ENCODE measurements around the gene EBF3. TPM values are rescaled to one million over a fixed set of nuclear protein-coding genes. Genes with fewer than 3 reads are reported as not detected.

The EBF3 gene
- total RNA-seq, 1 experiment from 2014 or later, result not detected

GRCh38 chr10:129941199-129942018, 22.7 kb downstream of the EBF3 start:
- H3K79me2 ChIP-seq (ENCODE audit: low read depth), result no peaks in the 10 kb centered on the region
- no peaks in the 10 kb centered on the region for H4K20me1 ChIP-seq (ENCODE audit: insufficient read depth)
- peaks cover 55% of the 10 kb centered on the region for H3K27me3 ChIP-seq (ENCODE audit: insufficient read depth, low read depth)
- no peak overlapping the region for H3K4me3 ChIP-seq
- H3K9me3 ChIP-seq (ENCODE audit: insufficient read depth, low read depth), result no peaks in the 10 kb centered on the region
- TF ChIP-seq, protein P1, sequence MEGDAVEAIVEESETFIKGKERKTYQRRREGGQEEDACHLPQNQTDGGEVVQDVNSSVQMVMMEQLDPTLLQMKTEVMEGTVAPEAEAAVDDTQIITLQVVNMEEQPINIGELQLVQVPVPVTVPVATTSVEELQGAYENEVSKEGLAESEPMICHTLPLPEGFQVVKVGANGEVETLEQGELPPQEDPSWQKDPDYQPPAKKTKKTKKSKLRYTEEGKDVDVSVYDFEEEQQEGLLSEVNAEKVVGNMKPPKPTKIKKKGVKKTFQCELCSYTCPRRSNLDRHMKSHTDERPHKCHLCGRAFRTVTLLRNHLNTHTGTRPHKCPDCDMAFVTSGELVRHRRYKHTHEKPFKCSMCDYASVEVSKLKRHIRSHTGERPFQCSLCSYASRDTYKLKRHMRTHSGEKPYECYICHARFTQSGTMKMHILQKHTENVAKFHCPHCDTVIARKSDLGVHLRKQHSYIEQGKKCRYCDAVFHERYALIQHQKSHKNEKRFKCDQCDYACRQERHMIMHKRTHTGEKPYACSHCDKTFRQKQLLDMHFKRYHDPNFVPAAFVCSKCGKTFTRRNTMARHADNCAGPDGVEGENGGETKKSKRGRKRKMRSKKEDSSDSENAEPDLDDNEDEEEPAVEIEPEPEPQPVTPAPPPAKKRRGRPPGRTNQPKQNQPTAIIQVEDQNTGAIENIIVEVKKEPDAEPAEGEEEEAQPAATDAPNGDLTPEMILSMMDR (conservative IDR thresholded peaks at IDR 0.05), result no peak
- TF ChIP-seq EZH2 (IDR thresholded peaks at IDR 0.05; ENCODE audit: low read depth), result no peak
- no peaks in the 10 kb centered on the region for H3F3A ChIP-seq (ENCODE audit: insufficient read depth, low read depth)
- no peaks in the 10 kb centered on the region for H3K36me3 ChIP-seq (ENCODE audit: low read depth)
- H3K4me1 ChIP-seq (replicated peaks; ENCODE audit: insufficient read depth), result no peaks in the 10 kb centered on the region
- ChIA-PET CTCF (no interaction called here), POLR2A (ENCODE audit: unreplicated experiment) (no interaction called here)
- intact Hi-C loops (cut with micrococcal nuclease; ENCODE audit: unreplicated experiment), result no loop called here
- no peak overlapping the region for H2AFZ ChIP-seq
- H3K4me2 ChIP-seq, result no peak overlapping the region
- no peak for DNase-seq
- no peaks in the 10 kb centered on the region for H3K9me2 ChIP-seq (ENCODE audit: insufficient read depth)
- no peak overlapping the region for H3K27ac ChIP-seq
- BruUV-seq (replicated peaks), result no TSS peak

DNA sequence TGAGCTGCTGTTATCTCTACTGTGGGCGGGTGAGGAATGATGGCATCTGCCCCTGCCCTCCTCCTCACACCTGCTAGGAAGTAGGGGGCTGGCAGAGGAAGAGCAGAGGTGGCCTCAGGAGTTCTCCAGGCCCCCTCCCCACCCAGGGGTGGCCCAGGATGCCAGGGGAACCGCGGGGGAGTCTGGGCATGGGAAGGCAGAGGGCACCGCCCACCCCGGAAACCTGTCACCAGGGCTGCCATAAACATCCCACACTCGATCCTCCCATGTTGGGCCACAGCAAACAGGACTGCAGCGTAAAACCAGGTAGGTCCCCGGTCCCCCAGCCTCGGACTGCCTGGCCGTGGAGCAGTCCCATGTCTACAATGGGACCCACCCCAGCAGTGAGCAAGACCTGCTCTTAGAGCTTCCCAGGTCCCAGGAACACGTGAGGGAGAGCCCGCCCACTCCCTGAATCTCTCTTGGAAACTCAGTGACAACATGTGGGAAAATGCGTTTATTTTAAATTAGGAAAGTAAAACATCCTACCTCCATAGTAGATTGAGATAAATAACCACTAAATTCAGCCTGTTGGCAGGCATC, 23.4 kb downstream of the EBF3 start:
- no TSS peak for BruUV-seq (replicated peaks)
- Histone ChIP-seq H3K27ac (no peak overlapping the region), H3K9me2 (ENCODE audit: insufficient read depth) (no peaks in the 10 kb centered on the region), H3K4me3 (no peak overlapping the region), H3K79me2 (ENCODE audit: low read depth) (no peaks in the 10 kb centered on the region), H2AFZ (no peak overlapping the region), H3K36me3 (ENCODE audit: low read depth) (no peaks in the 10 kb centered on the region), H3K4me2 (no peak overlapping the region), H3K27me3 (ENCODE audit: insufficient read depth, low read depth) (peaks cover 51% of the 10 kb centered on the region), H3F3A (ENCODE audit: insufficient read depth, low read depth) (no peaks in the 10 kb centered on the region), H3K9me3 (ENCODE audit: insufficient read depth, low read depth) (no peaks in the 10 kb centered on the region), H4K20me1 (ENCODE audit: insufficient read depth) (no peaks in the 10 kb centered on the region), H3K4me1 (replicated peaks; ENCODE audit: insufficient read depth) (no peaks in the 10 kb centered on the region)
- no peak for DNase-seq
- ChIA-PET POLR2A (ENCODE audit: unreplicated experiment) (no interaction called here), CTCF (no interaction called here)
- TF ChIP-seq, protein P1 (conservative IDR thresholded peaks at IDR 0.05), result no peak
- TF ChIP-seq EZH2 (IDR thresholded peaks at IDR 0.05; ENCODE audit: low read depth), result no peak
- intact Hi-C loops (cut with micrococcal nuclease; ENCODE audit: unreplicated experiment), result no loop called here

DNA sequence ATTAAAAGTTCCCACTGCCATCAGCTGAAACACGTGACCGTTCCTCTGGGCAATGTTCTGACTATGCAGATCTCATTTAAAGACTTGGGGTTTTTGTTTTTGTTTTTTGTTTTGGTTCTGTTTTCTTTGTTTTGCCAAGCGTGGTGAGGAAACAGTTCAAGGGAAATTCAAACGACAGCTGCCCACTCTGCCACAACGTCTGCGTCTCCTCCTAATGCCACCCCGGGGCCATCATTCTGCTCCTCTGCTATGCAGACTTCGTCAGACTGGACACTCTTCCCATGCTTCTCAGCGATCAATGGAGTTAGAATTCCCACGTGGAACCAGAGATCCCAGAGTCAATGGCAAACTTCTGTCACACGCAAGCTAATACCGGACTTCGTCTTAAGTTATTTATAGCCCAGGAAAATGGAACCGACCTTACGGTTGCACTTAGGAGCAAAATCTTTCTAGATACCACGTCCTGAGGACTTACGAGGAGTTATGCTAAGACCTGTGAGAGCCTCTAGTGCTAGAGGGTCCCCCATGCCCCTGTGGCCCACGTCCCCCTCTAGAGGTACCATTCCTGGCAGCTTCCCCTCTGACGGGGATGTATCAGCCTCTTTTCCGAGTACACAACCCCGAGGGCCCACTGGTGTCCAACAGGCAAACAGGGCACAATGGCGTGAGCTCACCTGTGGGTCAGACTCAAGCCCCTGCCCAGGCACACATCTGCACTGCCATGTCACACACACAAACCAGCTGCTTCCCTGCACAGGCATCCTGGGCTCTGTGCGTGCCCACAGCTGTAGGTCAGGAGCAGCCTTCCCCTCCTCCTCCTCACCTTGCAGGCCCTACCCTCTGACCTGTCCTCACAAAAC, 24.4 kb downstream of the EBF3 start:
- no TSS peak for BruUV-seq (replicated peaks)
- intact Hi-C loops (cut with micrococcal nuclease; ENCODE audit: unreplicated experiment), result no loop called here

More for the DNA sequence above, 24.4 kb downstream of the EBF3 start:
- H3K36me3 ChIP-seq (ENCODE audit: low read depth), result no peaks in the 10 kb centered on the region
- H4K20me1 ChIP-seq (ENCODE audit: insufficient read depth), result no peaks in the 10 kb centered on the region
- ChIA-PET POLR2A (ENCODE audit: unreplicated experiment) (no interaction called here), CTCF (no interaction called here)
- no peak overlapping the region for H3K27ac ChIP-seq
- no peaks in the 10 kb centered on the region for H3K79me2 ChIP-seq (ENCODE audit: low read depth)
- no peaks in the 10 kb centered on the region for H3K9me3 ChIP-seq (ENCODE audit: insufficient read depth, low read depth)
- no peak overlapping the region for H3K4me2 ChIP-seq
- no peak for DNase-seq
- H3K4me1 ChIP-seq (replicated peaks; ENCODE audit: insufficient read depth), result no peaks in the 10 kb centered on the region
- H2AFZ ChIP-seq, result no peak overlapping the region
- H3K9me2 ChIP-seq (ENCODE audit: insufficient read depth), result no peaks in the 10 kb centered on the region
- H3K27me3 ChIP-seq (ENCODE audit: insufficient read depth, low read depth), result peaks cover 60% of the 10 kb centered on the region
- no peak overlapping the region for H3K4me3 ChIP-seq
- no peaks in the 10 kb centered on the region for H3F3A ChIP-seq (ENCODE audit: insufficient read depth, low read depth)
- no peak for TF ChIP-seq EZH2 (IDR thresholded peaks at IDR 0.05; ENCODE audit: low read depth)
- TF ChIP-seq, protein P1 (conservative IDR thresholded peaks at IDR 0.05), result no peak

Measured in PC-9 (cell line).